H1 (cell line): ENCODE data around the gene HABP2. TPM values are rescaled to one million over a fixed set of nuclear protein-coding genes. Genes with fewer than 3 reads are reported as not detected.

ENCODE experiments used
- BRCA1 ChIP-seq: IDR thresholded peaks from 2 replicates; pipeline ENCODE4 v1.6.1; 2012; ENCODE audit warnings: low read depth, low read length, improper control_type of control experiment
- EGR1 ChIP-seq: IDR thresholded peaks from 2 replicates; pipeline ENCODE4 v1.6.1; 2011; ENCODE audit warnings: low read depth, low read length, borderline replicate concordance
- SP2 ChIP-seq: IDR thresholded peaks from 2 replicates; pipeline ENCODE4 v1.6.1; 2012; ENCODE audit warnings: mild to moderate bottlenecking, low read length, inconsistent platforms
- SRF ChIP-seq: IDR thresholded peaks from 2 replicates; pipeline ENCODE4 v1.6.1; 2011; ENCODE audit warnings: mild to moderate bottlenecking, low read depth, low read length, moderate library complexity
- polyA plus RNA-seq, 7 experiments: library from polyadenylated mRNA; depleted of rRNA in 3 of 7; stranded (reverse) in 5 of 7; unstranded in 2 of 7; fragments of >200 nt in 5 of 7; fragments of 200-250 nt in 2 of 7; gene quantifications; 1 replicate in 5 of 7; 2 replicates in 1 of 7; 4 replicates in 1 of 7; pipeline versions ENCODE4 v1.2.1 to v1.2.3, GENCODE V29; 2011 to 2013; ENCODE audit warnings: missing spikeins in 2 of 7, mixed read lengths in 2 of 7
- total RNA-seq: library from RNA; stranded (reverse); fragmentation: NEBNext Ultra II Directional; extraction: Animal tissue kit (Norgen Biotek cat#: 25700); gene quantifications from 2 replicates; pipeline ENCODE4 v1.2.1, GENCODE V29; 2021

Gene HABP2
- total and polyA plus RNA-seq, 2 of the 8 experiments (the other 6 are each of a cell fraction or from before 2014, with no cell fraction given), result not detected

GRCh38 chr10:113524539-113525490 is 28.0 kb upstream of the HABP2 start (continued):
- TF ChIP-seq EGR1 (no peak), SRF (no peak), SP2 (no peak), BRCA1 (no peak)
